IPS-18c (cell line): ENCODE results near the gene NUMA1.

Experiments
- H3K4me3 ChIP-seq: 2 replicates; pipeline ENCODE4 v1.7.0; 2013; ENCODE audit warnings: low read depth, mild to moderate bottlenecking, low read length, moderate library complexity; ENCODE audit not compliant: insufficient read depth
- H3K9me3 ChIP-seq: one replicate; pipeline ENCODE4 v1.6.1; 2013; ENCODE audit warnings: mild to moderate bottlenecking, low read length, moderate library complexity; ENCODE audit not compliant: control insufficient read depth, insufficient read depth

Gene NUMA1

GRCh38 chr11:72041364-72042063 is 38.8 kb downstream of the NUMA1 start:
- peak overlapping the region; percentile 54 for H3K4me3 ChIP-seq
- H3K9me3 ChIP-seq = no peaks in the 10 kb centered on the region

- Histone ChIP-seq H3K4me3 (peak overlapping the region; percentile 54), H3K9me3 (no peaks in the 10 kb centered on the region)
Observed at GRCh38 chr11:72040491-72041363, 39.6 kb downstream of the NUMA1 start.

GRCh38 chr11:72039856-72040401 is 40.4 kb downstream of the NUMA1 start:
- Histone ChIP-seq H3K4me3 (peak overlapping the region; percentile 54; the same call in 1 of the 2 replicates), H3K9me3 (no peaks in the 10 kb centered on the region)

GRCh38 chr11:72039031-72039855 is 41.1 kb downstream of the NUMA1 start:
- Histone ChIP-seq H3K9me3 (no peaks in the 10 kb centered on the region), H3K4me3 (peak overlapping the region; percentile 54; the same call in 1 of the 2 replicates)

- H3K4me3 ChIP-seq = peak overlapping the region; percentile 17; the same call in 1 of the 2 replicates
Observed at GRCh38 chr11:72038491-72038890, 41.9 kb downstream of the NUMA1 start.

GRCh38 chr11:72037554-72038311 is 42.6 kb downstream of the NUMA1 start:
- Histone ChIP-seq H3K4me3 (no peak overlapping the region), H3K9me3 (no peaks in the 10 kb centered on the region)

More at GRCh38 chr11:72038491-72038890, 41.9 kb downstream of the NUMA1 start:
- no peaks in the 10 kb centered on the region for H3K9me3 ChIP-seq

GRCh38 chr11:72036687-72037086 is 43.7 kb downstream of the NUMA1 start:
- no peaks in the 10 kb centered on the region for H3K9me3 ChIP-seq
- H3K4me3 ChIP-seq = no peak overlapping the region

GRCh38 chr11:72030472-72031045 is 49.8 kb downstream of the NUMA1 start:
- H3K9me3 ChIP-seq = no peaks in the 10 kb centered on the region
- no peak overlapping the region for H3K4me3 ChIP-seq

GRCh38 chr11:72026090-72026489 is 54.3 kb downstream of the NUMA1 start:
- Histone ChIP-seq H3K4me3 (no peak overlapping the region), H3K9me3 (no peaks in the 10 kb centered on the region)

GRCh38 chr11:72024069-72024754 is 56.1 kb downstream of the NUMA1 start:
- H3K4me3 ChIP-seq = no peak overlapping the region

GRCh38 chr11:72023335-72023734 is 57.0 kb downstream of the NUMA1 start:
- no peaks in the 10 kb centered on the region for H3K9me3 ChIP-seq
- no peak overlapping the region for H3K4me3 ChIP-seq

More at GRCh38 chr11:72024069-72024754, 56.1 kb downstream of the NUMA1 start:
- H3K9me3 ChIP-seq = no peaks in the 10 kb centered on the region

- Histone ChIP-seq H3K9me3 (no peaks in the 10 kb centered on the region), H3K4me3 (no peak overlapping the region)
Observed at GRCh38 chr11:72018171-72018570, 62.2 kb downstream of the NUMA1 start.

GRCh38 chr11:72015511-72016061 is 64.8 kb downstream of the NUMA1 start:
- H3K9me3 ChIP-seq = no peaks in the 10 kb centered on the region
- no peak overlapping the region for H3K4me3 ChIP-seq

- no peak overlapping the region for H3K4me3 ChIP-seq
- H3K9me3 ChIP-seq = no peaks in the 10 kb centered on the region
Observed at GRCh38 chr11:72014761-72015320, 65.5 kb downstream of the NUMA1 start.
